GM18499 (cell line): ENCODE results near the gene KCNG4.
"Not testable (repeated sequence)": the region's sequence is repeated elsewhere in the genome, so short reads cannot be mapped to it uniquely, and the experiment has no call there.

Experiments
- ATAC-seq: cut with Tn5 transposase; IDR thresholded peaks from one replicate; pipeline ENCODE4 v1.9.1; 2021; ENCODE audit warnings: moderate number of reproducible peaks; ENCODE audit not compliant: insufficient read depth, unreplicated experiment

KCNG4 gene

DNA sequence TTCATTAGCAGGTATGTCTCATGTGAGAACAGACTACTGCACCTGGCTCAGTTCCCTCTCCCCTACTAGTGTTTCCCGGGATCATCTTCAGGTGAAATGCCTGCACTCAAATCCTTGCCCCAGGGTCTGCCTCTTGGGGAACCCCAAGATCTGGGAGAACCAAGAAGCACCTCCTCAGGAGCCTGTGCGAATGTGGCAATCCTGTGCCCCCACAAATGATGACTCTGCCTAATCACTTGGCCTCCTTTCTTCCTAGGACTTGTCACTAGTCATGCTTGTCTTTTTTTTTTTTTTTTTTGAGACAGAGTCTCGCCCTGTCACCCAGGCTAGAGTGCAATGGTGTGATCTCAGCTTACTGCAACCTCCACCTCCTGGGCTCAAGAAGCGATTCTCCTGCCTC lies 27.2 kb downstream of the KCNG4 start:
- ATAC-seq: no peak

DNA sequence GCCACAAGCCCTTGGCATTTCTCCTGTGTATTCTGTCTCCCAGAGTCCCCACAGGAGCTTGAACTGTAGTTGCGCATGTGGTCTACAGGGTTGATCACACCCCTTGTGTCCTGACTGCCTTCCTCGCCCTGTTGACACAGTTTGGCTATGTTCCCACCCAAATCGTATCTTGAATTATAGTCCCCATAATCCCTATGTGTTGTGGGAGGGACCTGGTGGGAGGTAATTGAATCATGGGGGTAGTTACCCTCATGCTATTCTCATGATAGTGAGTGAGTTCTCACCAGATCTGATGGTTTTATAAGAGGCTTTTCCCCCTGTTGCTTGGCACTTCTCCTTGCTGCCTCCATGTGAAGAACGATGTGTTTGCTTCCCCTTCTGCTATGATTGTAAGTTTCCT lies 27.7 kb downstream of the KCNG4 start:
- ATAC-seq: no peak

DNA sequence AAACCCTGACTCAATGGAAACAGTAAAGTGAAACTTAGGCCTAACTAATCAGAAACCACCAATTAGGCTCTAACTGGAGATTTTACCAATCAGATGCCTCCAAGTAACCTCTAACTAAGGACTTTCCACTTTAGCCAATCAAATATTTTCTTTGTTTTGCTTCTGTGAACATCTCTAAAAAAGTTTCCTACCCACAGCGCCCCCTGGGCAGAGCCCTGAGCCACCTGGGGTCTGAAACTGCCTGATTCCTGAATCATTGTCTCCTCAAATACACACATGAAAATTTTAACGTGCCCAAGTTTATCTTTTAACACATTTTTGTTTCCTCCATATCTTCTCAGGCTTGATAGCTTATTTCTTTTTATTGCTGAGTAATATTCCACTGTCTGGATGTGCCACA lies 29.8 kb downstream of the KCNG4 start:
- ATAC-seq: no peak

DNA sequence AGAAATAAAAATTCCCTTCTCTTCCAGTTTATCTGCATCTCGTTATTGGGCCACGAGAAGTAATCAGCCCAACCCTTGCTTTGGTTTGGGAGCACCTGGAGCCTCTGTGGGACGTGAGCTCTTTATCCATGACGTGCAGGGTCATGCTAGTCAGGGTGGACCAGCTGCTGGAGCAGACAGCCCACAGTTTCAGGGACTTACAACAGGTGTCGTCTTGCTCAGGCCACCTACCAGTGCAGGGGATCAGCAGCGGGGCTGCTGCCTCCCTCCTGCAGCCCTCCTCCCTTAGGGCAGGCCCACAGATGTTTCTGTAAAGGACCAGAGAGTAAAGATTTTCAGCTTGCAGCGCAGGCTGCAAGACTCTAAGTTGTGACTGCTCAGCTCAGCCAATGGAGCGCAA lies 31.9 kb downstream of the KCNG4 start:
- ATAC-seq: no peak

DNA sequence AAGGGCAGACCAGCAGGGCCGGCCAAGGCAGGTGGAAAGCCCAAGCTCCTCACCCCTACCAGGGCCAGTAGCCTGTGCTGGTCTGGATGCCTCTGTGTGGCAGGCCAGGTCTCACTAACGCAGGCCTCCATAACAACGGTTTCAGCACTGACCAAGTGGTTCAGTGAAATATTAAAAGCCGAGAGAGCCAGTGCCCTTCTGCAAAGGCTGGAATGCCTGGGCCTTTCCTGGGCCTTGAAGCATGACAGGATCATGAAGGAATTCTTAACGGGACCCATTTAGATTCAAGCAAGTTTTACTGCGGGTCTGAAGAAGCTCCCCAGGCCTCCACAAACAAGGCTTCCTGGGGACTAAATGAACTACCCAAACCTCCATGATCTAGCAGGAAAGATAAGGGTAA lies 32.6 kb downstream of the KCNG4 start:
- ATAC-seq: no peak

DNA sequence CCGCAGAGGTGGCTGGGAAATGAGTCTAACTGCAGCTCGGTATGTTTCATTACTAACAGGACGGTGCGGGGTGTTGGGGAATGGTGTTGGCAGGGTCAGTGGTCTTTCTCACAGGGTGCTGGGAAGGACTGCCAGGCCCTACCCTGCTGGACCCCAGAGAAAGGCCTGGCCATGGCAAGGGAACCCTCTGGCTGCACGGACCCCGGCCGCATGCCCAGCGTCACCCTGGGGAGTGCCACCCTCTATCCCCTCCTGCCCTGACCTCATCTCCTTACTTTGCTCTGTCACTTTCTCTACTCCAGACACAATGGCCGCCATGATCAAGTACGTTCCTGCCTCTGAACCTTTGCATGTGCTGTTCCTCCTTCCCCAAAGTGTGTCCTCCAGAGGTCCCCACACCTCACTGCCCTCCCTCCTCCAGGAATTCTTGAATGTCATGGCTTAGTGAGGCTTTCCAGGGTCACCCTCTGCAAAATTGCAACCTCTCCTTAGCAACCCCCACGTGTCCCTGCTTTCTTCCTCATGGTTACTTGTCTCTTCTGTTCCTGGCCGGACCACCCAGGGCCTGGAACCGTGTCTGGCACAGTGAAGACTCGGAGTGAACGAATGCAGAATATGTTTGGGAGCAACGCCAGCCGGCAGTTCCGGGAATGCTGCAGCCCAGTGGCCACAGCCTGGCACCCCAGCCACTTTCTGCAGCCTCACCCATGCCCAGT lies 33.7 kb downstream of the KCNG4 start:
- no peak for ATAC-seq

DNA sequence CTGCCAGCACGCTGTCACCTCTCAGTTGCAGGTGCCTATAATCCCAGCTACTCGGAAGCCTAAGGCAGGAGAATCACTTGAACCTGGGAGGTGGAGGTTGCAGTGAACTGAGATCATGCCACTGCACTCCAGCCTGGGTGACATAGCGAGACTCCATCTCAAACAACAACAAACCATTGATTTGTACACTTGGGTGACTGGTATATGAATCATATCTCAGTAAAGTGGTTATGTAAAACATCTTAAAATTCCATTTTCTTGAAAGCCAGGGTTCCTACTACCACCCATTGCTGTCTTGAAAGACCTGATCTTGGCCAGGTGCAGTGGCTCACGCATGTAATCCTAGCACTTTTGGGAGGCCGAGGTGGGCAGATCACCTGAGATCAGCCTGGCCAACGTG lies 34.7 kb downstream of the KCNG4 start:
- ATAC-seq: not testable (repeated sequence)

DNA sequence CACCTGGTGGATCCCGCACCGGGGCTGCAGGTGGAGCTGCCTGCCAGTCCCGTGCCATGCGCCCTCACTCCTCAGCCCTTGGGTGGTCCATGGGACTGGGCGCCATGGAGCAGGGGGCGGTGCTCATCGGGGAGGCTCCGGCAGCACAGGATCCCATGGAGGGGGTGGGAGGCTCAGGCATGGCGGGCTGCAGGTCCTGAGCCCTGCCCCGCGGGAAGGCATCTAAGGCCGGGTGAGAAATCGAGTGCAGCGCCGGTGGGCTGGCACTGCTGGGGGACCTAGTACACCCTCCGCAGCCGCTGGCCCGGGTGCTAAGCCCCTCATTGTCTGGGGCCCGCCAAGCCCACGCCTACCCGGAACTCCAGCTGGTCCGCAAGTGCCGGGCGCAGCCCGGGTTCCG lies 35.3 kb downstream of the KCNG4 start:
- ATAC-seq: not testable (repeated sequence)

DNA sequence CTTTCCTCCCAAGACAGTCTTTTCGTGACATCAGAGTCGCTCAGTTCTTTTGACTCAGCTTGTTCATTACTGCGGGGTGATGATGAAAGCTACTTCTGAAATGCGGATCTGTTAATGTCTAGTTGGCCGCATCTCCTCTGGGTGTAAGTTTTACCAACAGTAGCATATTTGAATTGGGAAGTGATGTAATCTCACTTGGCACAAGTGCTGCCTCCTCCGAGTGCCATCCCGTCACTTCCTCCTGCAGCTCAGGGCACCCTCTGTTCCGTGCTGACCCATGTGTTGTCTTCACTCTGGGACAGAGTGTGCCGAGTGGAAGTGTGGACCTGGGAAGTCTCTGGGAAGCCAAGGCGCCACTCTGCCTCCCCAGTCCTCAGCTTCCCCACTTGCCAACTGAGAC lies 40.0 kb downstream of the KCNG4 start:
- ATAC-seq: no peak

DNA sequence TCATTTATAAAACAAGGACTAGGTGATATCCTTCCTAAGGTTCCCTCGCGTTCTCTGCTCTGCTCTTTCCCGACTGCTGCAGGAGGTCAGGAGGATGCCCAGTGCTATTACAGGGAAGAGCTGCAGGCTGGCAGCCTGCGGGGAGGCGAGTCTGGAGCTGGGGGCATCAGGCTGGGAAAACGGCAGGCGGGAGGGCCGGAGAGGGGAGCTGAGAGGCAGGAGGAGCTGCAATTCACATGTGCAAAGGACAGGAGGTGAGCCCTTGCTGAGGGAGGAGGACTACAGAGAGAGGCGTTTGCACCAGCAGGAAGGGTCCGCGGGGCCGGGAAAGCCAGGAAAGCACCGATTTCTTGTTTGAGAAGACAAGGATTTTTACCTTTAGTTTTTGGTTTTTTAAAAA lies 40.7 kb downstream of the KCNG4 start:
- no peak for ATAC-seq

DNA sequence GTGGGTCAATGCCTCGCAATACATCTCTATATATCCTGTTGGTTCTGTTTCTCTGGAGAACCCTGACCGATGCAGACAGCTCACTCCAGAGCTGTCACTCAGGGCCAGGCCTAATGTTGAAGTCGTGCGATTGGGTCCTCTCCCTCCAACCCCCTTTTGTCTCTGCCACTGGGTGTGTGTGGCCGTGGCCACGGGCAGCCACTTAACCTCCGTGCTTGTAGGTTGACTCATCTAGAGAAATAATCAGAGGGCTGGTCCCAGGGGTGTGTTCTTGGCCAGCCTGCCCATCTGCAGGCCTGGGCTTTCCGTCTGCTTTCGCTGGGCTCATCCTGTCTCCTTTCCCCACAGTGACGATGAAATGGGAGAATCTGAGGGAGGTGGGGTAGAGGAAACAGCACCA lies 41.4 kb downstream of the KCNG4 start:
- ATAC-seq: no peak

DNA sequence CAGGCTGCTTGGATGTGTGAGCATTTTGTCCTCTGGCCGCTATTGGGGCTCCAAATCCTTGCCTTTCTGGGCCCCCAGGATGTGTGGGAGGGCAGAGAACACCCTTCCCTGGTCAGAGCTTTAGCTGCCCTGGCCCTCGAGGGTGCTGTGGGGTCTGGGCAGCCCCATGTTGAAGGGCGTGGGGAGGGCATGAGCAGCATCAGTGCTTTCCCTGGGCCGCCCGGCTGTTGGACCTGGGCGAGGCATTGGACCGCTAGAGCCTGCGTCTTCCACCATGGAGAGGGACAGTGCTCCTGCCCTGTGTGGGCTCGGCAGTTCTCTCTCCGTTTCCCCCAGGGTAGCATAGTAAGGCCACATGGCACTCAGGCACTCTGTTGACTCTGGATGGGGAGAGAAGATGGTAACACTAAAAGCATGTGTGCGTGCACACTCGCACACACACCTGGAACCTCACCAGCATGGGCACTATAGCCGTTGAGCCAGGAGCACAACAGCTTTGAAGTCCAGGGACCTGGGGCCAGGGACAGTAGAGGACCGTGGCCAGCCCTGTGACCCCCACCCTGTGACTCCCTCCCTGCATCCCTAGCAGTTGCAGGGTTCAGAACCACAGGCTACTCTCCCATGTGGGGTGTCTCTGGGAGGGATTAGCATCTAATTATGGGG lies 42.2 kb downstream of the KCNG4 start:
- ATAC-seq: no peak

DNA sequence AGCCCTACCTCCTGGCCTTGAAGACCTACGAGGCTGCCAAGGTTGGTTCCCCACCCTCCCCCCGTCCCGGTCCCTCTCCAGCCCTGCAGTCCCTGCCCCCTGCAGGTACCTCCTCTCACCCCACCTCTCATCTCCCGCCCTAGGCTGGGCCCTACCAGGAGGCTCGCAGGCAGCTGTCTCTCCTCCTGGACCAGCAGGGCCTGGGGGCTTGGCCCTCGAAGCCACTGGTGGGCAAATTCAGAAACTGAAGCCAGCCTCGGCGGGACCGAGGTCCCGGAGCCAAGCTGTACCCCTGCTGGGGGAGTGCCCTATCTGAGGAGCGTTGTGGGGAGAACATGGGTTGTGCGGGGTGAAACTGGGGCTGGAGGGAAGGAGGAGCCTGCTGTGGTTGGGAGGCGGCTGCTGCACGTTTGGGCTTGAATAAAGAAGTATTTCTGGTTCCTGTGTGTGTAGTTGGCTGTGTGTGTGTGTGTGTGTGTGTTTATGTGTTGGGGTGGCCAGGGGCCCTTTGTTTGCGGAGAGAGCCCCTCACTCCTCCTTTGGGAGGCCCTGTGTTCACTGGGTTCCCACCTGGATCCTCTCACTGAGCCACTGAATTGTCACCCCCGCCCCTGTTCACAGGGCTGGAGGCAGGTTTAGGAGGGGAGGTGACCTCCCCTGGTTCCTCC lies 43.0 kb downstream of the KCNG4 start:
- no peak for ATAC-seq

DNA sequence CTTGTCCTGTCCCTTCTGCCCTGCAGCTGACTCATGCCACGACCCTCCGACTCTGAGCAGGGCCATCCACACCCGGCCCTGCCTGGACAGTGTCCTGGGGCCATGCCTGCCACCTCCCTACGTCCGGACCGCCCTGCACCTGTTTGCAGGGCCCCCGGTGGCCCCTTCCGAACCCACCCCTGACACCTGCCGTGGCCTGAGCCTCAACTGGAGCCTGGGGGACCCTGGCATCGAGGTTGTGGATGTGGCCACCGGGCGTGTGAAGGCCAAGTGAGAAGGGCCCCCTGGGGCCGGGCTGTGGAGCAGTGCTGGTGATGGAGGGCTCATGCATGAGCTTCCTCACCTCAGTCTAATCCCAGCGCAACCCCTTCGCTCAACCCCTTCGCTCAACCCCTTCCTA lies 43.7 kb downstream of the KCNG4 start:
- no peak for ATAC-seq

DNA sequence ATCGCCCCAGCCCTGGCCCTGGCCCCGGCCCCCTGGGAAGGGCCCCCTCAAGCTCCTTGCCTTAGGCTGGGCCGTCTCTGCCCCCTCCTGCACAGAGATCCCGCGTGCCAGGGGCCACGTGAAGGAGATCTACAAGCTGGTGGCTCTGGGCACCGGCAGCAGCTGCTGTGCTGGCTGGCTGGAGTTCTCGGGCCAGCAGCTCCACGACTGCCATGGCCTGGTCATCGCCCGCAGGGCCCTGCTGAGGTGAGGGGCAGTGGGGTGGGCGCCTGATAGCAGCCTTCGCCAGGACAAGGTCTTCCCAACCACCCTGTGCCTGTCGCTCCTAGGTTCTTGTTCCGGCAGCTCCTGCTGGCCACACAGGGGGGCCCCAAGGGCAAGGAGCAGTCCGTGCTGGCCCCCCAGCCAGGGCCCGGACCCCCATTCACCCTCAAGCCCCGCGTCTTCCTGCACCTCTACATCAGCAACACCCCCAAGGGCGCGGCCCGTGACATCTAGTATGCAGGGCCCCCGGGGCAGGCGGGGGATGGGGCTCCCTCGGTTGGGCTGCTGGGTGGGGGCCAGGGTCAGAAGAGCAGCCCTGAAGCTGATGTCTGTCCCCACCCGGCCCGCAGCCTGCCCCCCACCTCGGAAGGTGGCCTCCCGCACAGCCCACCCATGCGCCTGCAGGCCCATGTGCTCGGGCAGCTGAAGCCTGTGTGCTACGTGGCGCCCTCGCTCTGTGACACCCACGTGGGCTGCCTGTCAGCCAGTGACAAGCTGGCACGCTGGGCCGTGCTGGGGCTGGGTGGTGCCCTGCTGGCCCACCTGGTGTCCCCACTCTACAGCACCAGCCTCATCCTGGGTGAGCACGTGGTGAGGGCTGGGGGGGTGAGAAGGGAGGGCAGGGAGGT lies 44.4 kb downstream of the KCNG4 start:
- ATAC-seq: no peak

DNA sequence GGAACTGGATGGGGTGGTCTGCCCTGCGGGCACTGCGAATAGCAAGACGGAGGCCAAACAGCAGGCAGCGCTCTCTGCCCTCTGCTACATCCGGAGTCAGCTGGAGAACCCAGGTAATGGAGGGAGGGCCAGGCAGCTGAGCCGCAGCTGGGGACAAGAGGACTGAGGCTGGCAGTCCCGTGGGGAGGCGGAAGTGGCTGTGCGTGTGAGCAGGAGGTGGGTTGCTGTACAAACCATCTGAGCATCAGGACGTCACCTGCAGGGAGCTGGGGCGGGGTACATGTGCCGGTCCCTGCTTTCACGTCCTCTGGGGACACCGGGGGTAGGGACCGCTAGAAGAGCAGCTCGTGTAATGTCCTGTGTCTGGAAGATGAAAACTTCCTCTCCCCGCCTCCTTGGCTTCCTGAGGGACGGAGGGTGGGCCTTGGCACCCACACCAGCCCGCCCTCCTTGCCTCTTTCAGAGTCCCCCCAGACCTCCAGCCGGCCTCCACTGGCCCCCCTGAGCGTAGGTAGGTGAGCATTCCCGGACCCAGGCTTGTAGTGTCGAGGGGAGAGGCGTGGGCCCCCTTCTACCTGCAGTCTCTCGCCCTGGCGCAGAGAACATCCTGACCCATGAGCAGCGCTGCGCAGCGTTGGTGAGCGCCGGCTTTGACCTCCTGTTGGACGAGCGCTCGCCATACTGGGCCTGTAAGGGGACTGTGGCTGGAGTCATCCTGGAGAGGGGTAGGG lies 45.2 kb downstream of the KCNG4 start:
- ATAC-seq: no peak

DNA sequence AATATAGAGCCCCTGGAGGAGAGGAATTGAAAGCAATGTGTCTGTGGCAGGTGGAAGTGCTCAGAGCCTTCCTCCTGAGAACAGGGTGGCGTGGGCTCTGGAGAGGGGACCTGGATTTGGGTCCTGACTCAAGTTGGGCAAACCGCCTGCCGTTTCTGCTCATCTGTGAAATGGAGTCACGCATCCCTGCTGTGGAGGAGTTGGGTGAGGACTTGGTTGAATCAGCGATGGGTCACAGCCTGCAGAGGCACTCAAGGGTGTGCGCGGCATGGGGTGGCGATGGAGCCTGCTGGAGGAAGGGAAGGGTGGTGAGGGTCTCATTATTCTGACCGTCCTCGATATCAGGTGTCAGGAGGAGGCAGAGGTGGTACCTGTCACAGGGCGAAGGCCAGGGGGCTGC lies 45.8 kb downstream of the KCNG4 start:
- no peak for ATAC-seq

DNA sequence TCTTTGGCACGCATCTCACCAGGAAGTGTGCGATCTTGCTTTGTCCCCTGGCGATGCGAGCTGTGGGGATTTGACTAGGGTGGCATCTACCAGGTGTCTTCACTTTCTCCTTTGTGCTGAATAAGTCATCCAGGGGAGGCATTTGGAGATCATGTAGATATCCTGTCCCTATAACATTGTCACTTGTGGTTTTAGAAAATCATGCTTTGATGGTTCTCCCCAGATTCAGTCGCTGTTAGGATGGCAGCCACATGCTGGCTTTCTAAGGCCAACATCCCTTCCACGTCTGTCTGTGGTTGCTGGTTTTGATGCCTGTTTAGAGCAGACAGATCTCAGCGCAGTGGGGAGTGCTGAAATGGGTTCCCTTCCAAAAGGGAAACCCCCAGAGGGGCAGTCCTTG lies 46.3 kb downstream of the KCNG4 start:
- no peak for ATAC-seq

DNA sequence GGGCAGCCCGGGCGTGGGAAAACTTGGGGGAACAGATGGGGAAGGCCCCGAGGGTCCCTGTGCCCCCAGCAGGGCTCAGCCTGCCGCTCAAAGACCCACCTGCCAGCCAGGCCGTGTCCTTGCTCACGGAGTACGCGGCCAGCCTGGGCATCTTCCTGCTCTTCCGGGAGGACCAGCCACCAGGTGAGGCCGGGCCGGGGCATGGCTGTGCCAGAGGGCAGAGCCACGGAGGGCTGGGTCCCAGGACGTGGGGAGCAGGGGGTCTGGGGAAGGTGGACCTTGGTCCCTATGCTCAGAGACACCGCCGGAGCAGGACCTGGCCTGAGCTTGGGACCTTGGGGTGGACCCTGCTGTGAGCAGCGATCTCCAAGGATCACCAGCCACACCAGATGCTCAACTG lies 48.3 kb downstream of the KCNG4 start:
- ATAC-seq: no peak

DNA sequence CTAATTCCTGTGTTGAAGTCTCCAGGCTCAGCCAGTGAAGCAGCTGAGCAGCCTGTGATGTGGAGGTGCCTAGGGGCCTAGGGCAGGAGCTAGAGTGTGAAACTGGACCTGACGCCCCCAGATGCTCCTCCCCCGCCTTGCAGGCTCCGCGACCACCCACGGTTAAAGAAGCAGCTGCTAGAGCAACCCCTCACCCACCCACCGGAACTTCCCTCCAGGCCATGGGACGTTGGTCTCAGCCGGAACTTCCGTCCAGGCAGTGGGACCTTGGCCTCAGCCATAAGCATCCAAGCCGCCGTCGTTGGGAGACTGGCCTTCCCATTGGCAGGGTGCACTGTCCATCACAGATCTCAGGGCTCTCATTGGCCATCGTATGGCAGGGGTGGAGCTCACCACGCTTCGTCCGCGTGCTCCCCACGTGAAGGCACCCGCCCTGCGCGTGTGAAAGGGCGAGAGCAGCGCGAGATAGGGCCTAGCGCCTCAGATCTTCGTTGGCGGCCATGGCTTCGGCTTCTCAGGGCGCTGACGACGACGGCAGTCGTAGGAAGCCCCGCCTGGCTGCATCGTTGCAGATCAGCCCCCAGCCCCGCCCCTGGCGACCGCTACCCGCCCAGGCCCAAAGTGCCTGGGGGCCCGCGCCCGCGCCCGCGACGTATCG lies 49.0 kb downstream of the KCNG4 start, which contains the start of gene ADAD2:
TSS of gene ADAD2 (plus strand) at position 427 of the 658 bp plus-strand sequence. CDS start at position 501, 74 bp downstream.
- ATAC-seq: no peak
